ENCODE results near the gene CAPN6. TPM values are rescaled to one million over a fixed set of nuclear protein-coding genes. Genes with fewer than 3 reads are reported as not detected.

Gene CAPN6
- total RNA-seq, 2 experiments from 2014 or later = not detected

- Mint-ChIP-seq H3K4me3 (no peak overlapping the region), H3K27ac (no peak overlapping the region), H3K36me3 (ENCODE audit: low read depth) (no peaks in the 10 kb centered on the region), H3K9me3 (no peaks in the 10 kb centered on the region), H3K27me3 (no peaks in the 10 kb centered on the region), H3K4me1 (ENCODE audit: low read depth) (no peaks in the 10 kb centered on the region)
- DNase-seq = no peak
- H3K4me3 ChIP-seq (ENCODE audit: low read length) = no peak overlapping the region
- H3K27me3 ChIP-seq (ENCODE audit: control insufficient read depth in 1 of 2, insufficient read depth in 2 of 2, low read length in 2 of 2) = no peaks in the 10 kb centered on the region
- intact Hi-C loops (cut with DNase I, micrococcal nuclease) = no loop called here
- no peaks in the 10 kb centered on the region for H3K9me3 ChIP-seq (ENCODE audit: control insufficient read depth in 1 of 2, insufficient read depth in 1 of 2, low read length in 2 of 2)
- TF ChIP-seq, protein P1, sequence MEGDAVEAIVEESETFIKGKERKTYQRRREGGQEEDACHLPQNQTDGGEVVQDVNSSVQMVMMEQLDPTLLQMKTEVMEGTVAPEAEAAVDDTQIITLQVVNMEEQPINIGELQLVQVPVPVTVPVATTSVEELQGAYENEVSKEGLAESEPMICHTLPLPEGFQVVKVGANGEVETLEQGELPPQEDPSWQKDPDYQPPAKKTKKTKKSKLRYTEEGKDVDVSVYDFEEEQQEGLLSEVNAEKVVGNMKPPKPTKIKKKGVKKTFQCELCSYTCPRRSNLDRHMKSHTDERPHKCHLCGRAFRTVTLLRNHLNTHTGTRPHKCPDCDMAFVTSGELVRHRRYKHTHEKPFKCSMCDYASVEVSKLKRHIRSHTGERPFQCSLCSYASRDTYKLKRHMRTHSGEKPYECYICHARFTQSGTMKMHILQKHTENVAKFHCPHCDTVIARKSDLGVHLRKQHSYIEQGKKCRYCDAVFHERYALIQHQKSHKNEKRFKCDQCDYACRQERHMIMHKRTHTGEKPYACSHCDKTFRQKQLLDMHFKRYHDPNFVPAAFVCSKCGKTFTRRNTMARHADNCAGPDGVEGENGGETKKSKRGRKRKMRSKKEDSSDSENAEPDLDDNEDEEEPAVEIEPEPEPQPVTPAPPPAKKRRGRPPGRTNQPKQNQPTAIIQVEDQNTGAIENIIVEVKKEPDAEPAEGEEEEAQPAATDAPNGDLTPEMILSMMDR (IDR thresholded peaks at IDR 0.05) = no peak
- no peaks in the 10 kb centered on the region for H3K4me1 ChIP-seq (ENCODE audit: insufficient read depth, low read length)
- H3K27ac ChIP-seq (ENCODE audit: low read depth in 1 of 2, low read length in 2 of 2) = no peak overlapping the region
- ChIA-PET CTCF (no interaction called here), POLR2A (no interaction called here)
- no peak for ATAC-seq (ENCODE audit: poor library complexity)
- H3K36me3 ChIP-seq (ENCODE audit: insufficient read depth, low read length) = no peaks in the 10 kb centered on the region
Observed at GRCh38 chrX:111260451-111260850, 9.8 kb downstream of the CAPN6 start.

GRCh38 chrX:111259559-111259958 is 10.7 kb downstream of the CAPN6 start:
- H3K27me3 ChIP-seq (ENCODE audit: control insufficient read depth in 1 of 2, insufficient read depth in 2 of 2, low read length in 2 of 2) = no peaks in the 10 kb centered on the region
- no peaks in the 10 kb centered on the region for H3K27me3 Mint-ChIP-seq
- H3K36me3 Mint-ChIP-seq (ENCODE audit: low read depth) = no peaks in the 10 kb centered on the region
- ChIA-PET POLR2A (no interaction called here), CTCF (no interaction called here)
- no peaks in the 10 kb centered on the region for H3K9me3 ChIP-seq (ENCODE audit: control insufficient read depth in 1 of 2, insufficient read depth in 1 of 2, low read length in 2 of 2)
- H3K27ac ChIP-seq (ENCODE audit: low read depth in 1 of 2, low read length in 2 of 2) = no peak overlapping the region
- DNase-seq = no peak
- no peak overlapping the region for H3K27ac Mint-ChIP-seq
- H3K36me3 ChIP-seq (ENCODE audit: insufficient read depth, low read length) = no peaks in the 10 kb centered on the region
- intact Hi-C loops (cut with DNase I, micrococcal nuclease) = no loop called here
- no peak for ATAC-seq (ENCODE audit: poor library complexity)
- H3K4me3 Mint-ChIP-seq = no peak overlapping the region
- TF ChIP-seq, protein P1 (IDR thresholded peaks at IDR 0.05) = no peak
- H3K9me3 Mint-ChIP-seq = no peaks in the 10 kb centered on the region
- H3K4me1 Mint-ChIP-seq (ENCODE audit: low read depth) = no peaks in the 10 kb centered on the region
- H3K4me3 ChIP-seq (ENCODE audit: low read length) = no peak overlapping the region
- no peaks in the 10 kb centered on the region for H3K4me1 ChIP-seq (ENCODE audit: insufficient read depth, low read length)

DNA sequence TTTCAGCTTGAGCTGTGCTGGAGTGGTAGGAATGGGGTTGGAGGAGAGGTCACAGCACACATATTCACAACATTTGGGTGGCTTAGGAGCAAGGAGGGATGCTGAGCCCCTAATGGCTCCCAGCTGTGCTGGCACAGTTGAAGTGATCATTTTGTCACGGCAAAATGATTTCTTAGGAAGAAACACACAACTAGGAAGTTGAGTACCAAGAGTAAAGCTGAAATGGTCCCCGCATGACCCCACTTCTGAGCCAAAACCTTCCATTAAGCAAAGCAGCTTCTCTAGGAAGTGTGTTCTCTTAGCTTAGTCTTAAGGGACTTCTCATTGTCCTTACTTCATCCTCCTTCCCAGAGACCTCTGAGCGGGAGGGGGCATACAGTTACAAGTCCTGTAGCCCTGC is 12.6 kb downstream of the CAPN6 start:
- Mint-ChIP-seq H3K36me3 (ENCODE audit: low read depth) (no peaks in the 10 kb centered on the region), H3K4me1 (ENCODE audit: low read depth) (no peaks in the 10 kb centered on the region), H3K9me3 (no peaks in the 10 kb centered on the region), H3K27me3 (no peaks in the 10 kb centered on the region), H3K27ac (no peak overlapping the region), H3K4me3 (no peak overlapping the region)
- ChIA-PET CTCF (no interaction called here), POLR2A (no interaction called here)
- no peaks in the 10 kb centered on the region for H3K27me3 ChIP-seq (ENCODE audit: control insufficient read depth in 1 of 2, insufficient read depth in 2 of 2, low read length in 2 of 2)
- no peaks in the 10 kb centered on the region for H3K9me3 ChIP-seq (ENCODE audit: control insufficient read depth in 1 of 2, insufficient read depth in 1 of 2, low read length in 2 of 2)
- DNase-seq (no peak), ATAC-seq (ENCODE audit: poor library complexity) (no peak)
- no peak overlapping the region for H3K4me3 ChIP-seq (ENCODE audit: low read length)
- no peaks in the 10 kb centered on the region for H3K4me1 ChIP-seq (ENCODE audit: insufficient read depth, low read length)
- intact Hi-C loops (cut with DNase I, micrococcal nuclease) = no loop called here
- H3K36me3 ChIP-seq (ENCODE audit: insufficient read depth, low read length) = no peaks in the 10 kb centered on the region
- no peak overlapping the region for H3K27ac ChIP-seq (ENCODE audit: low read depth in 1 of 2, low read length in 2 of 2)
- TF ChIP-seq, protein P1 (IDR thresholded peaks at IDR 0.05) = no peak
